Measurements from ENCODE around the gene TRIM31. TPM values are rescaled to one million over a fixed set of nuclear protein-coding genes. Genes with fewer than 3 reads are reported as not detected.

The TRIM31 gene
- total and polyA plus RNA-seq, 10 of the 15 experiments (the other 5 are each of a cell fraction or from before 2014, with no cell fraction given): 0.09 to 20.5 (median 0.31) TPM; not detected in 3

GRCh38 chr6:30113003-30113759 lies at the start of gene TRIM31 (continued):
- TF ChIP-seq BCL3 (IDR thresholded peaks at IDR 0.05; ENCODE audit: borderline replicate concordance, insufficient read depth, low read depth, low read length, poor library complexity, severe bottlenecking) (no peak), ZSCAN29 (IDR thresholded peaks at IDR 0.05) (0 out of 2 replicates have a peak, but pooled peaks have one; percentile 56), CREM (IDR thresholded peaks at IDR 0.05; ENCODE audit: low read depth) (no peak), LARP7 (IDR thresholded peaks at IDR 0.05) (no peak), HCFC1 (IDR thresholded peaks at IDR 0.05; ENCODE audit: low read length) (no peak), SPI1 (IDR thresholded peaks at IDR 0.05; ENCODE audit: borderline replicate concordance, insufficient read depth, low read depth, low read length) (no peak), HDAC2 (IDR thresholded peaks at IDR 0.05) (no peak), BMI1 (IDR thresholded peaks at IDR 0.05; ENCODE audit: borderline replicate concordance) (0 out of 2 replicates have a peak, but pooled peaks have one; percentile 26), E2F8 (IDR thresholded peaks at IDR 0.05; ENCODE audit: low read depth, partially characterized antibody) (no peak), CBX5 (IDR thresholded peaks at IDR 0.05; ENCODE audit: low read depth) (no peak), MLLT1 (IDR thresholded peaks at IDR 0.05) (peak; percentile 23; the same call in 1 of the 2 replicates), BCL11A (IDR thresholded peaks at IDR 0.05; ENCODE audit: low read depth, low read length) (0 out of 2 replicates have a peak, but pooled peaks have one; percentile 7), SIN3A (IDR thresholded peaks at IDR 0.05; ENCODE audit: low read depth, low read length) (no peak), TCF3 (IDR thresholded peaks at IDR 0.05; ENCODE audit: borderline replicate concordance, insufficient read depth, low read depth, low read length) (no peak), ATF2 (IDR thresholded peaks at IDR 0.05; ENCODE audit: low read length) (no peak), ZBTB40 (IDR thresholded peaks at IDR 0.05; ENCODE audit: borderline replicate concordance) (no peak), SMAD1 (IDR thresholded peaks at IDR 0.05; ENCODE audit: low read depth, partially characterized antibody) (no peak)

Measured in GM12878 (cell line).